Left kidney (tissue), 1 donor: ENCODE measurements around the gene TMEM171. TPM values are rescaled to one million over a fixed set of nuclear protein-coding genes. Genes with fewer than 3 reads are reported as not detected.

Source experiments
- polyA plus RNA-seq: library from polyadenylated mRNA; unstranded; fragments of 120-200 nt; gene quantifications from one replicate; pipeline ENCODE4 v1.2.1, GENCODE V29; 2013; ENCODE audit not compliant: insufficient read length

The TMEM171 gene
- polyA plus RNA-seq, 1 donor = 5.2 TPM

Other genes starting within 250 kb of the TMEM171 start
- gene FCHO2, start 164.5 kb upstream of the TMEM171 start, polyA plus RNA-seq = 32.7 TPM
- 20.1 TPM for gene TMEM174, start 52.6 kb downstream of the TMEM171 start, polyA plus RNA-seq